CD4-positive, CD25-positive, alpha-beta regulatory T cell (primary cell): ENCODE results near the gene SATB2. TPM values are rescaled to one million over a fixed set of nuclear protein-coding genes. Genes with fewer than 3 reads are reported as not detected.

Source experiments
- ATAC-seq, 2 donors: fragments of 150-1000 bp; cut with Tn5 transposase; one replicate each; pipeline ENCODE4 v1.10.0; 2021; ENCODE audit warnings: low read depth in 2 of 2, moderate number of reproducible peaks in 2 of 2, moderate library complexity in 1 of 2
- DNase-seq, 3 donors: peaks; one replicate each; pipeline versions ENCODE4 v3.0.0 to v3.0.0-alpha.2; 2012 to 2022; ENCODE audit warnings: mixed read lengths in 1 of 3
- H3K27ac ChIP-seq: one replicate; pipeline ENCODE4 v1.7.0; 2013; ENCODE audit warnings: mild to moderate bottlenecking, low read length; ENCODE audit not compliant: insufficient read depth, poor library complexity, severe bottlenecking
- H3K27me3 ChIP-seq: one replicate; pipeline ENCODE4 v1.7.0; 2013; ENCODE audit warnings: low read length; ENCODE audit not compliant: control insufficient read depth, insufficient read depth
- H3K36me3 ChIP-seq: one replicate; pipeline ENCODE4 v1.7.0; 2013; ENCODE audit warnings: mild to moderate bottlenecking, low read length, moderate library complexity; ENCODE audit not compliant: control insufficient read depth, insufficient read depth
- H3K4me1 ChIP-seq: 2 replicates; pipeline ENCODE4 v1.7.0; 2013; ENCODE audit warnings: mild to moderate bottlenecking, low read length; ENCODE audit not compliant: insufficient read depth, control insufficient read depth, poor library complexity, severe bottlenecking
- H3K4me3 ChIP-seq: one replicate; pipeline ENCODE4 v1.7.0; 2013; ENCODE audit warnings: low read depth, mild to moderate bottlenecking, low read length, moderate library complexity
- H3K9me3 ChIP-seq, 2 experiments: 1 replicate in 1 of 2; 2 replicates in 1 of 2; pipeline ENCODE4 v1.7.0; 2013; ENCODE audit warnings: low read length in 2 of 2, mild to moderate bottlenecking in 1 of 2, moderate library complexity in 1 of 2; ENCODE audit not compliant: control insufficient read depth in 2 of 2
- H3K27ac Mint-ChIP-seq, 3 donors: one replicate each; pipeline ENCODE4 v1.8.0; 2020 to 2022; ENCODE audit warnings: mild to moderate bottlenecking in 3 of 3, mixed read lengths in 3 of 3, moderate library complexity in 2 of 3
- H3K27me3 Mint-ChIP-seq: one replicate; pipeline ENCODE4 v1.8.0; 2022; ENCODE audit warnings: mild to moderate bottlenecking, mixed read lengths
- H3K36me3 Mint-ChIP-seq: one replicate; pipeline ENCODE4 v1.8.0; 2020; ENCODE audit warnings: mixed read lengths
- H3K4me1 Mint-ChIP-seq, 4 donors: one replicate each; pipeline ENCODE4 v1.8.0; 2020 to 2022; ENCODE audit warnings: mixed read lengths in 4 of 4, mild to moderate bottlenecking in 1 of 4
- H3K4me3 Mint-ChIP-seq, 4 donors: one replicate each; pipeline ENCODE4 v1.8.0; 2020 to 2022; ENCODE audit warnings: mild to moderate bottlenecking in 4 of 4, mixed read lengths in 4 of 4, moderate library complexity in 3 of 4
- H3K9me3 Mint-ChIP-seq, 7 donors: one replicate each; pipeline ENCODE4 v1.8.0; 2020 to 2022; ENCODE audit warnings: mixed read lengths in 7 of 7, mild to moderate bottlenecking in 3 of 7, moderate library complexity in 2 of 7
- polyA plus RNA-seq, 4 donors: library from polyadenylated mRNA; unstranded; fragments of 300-500 nt; fragmentation: Illumina TruSeq; gene quantifications; one replicate each; pipeline ENCODE4 v1.2.3, GENCODE V29; 2021
- total RNA-seq: library from RNA; stranded (reverse); gene quantifications from one replicate; pipeline ENCODE4 v1.2.3, GENCODE V29; 2022

Gene SATB2
- total RNA-seq (not detected), polyA plus RNA-seq (under 1 TPM in 1 of 4 donors, not detected in 3; 0.05 TPM)

GRCh38 chr2:199457147-199458008, at the start of gene SATB2:
Gene SATB2, minus strand, starts transcription at chr2:199457939. Its CDS starts 1,902 bp downstream, at chr2:199456037.
- ATAC-seq, result no peak
- Mint-ChIP-seq H3K27ac (no peak within 1 kb of the TSS), H3K4me3 (peak within 1 kb of the TSS; percentile 69 to 80 (median 76)), H3K36me3 (peaks cover 3% of the 10 kb centered on the region), H3K9me3 (peaks cover 0 to 15% (median 4%) of the 10 kb centered on the region in 7 donors), H3K27me3 (peaks cover 74% of the 10 kb centered on the region), H3K4me1 (peaks cover 11 to 35% (median 15%) of the 10 kb centered on the region in 4 donors)
- DNase-seq, result no peak
- peaks cover 47% of the 10 kb centered on the region for H3K27me3 ChIP-seq
- H3K36me3 ChIP-seq, result no peaks in the 10 kb centered on the region
- peak within 1 kb of the TSS; percentile 62 for H3K4me3 ChIP-seq
- peaks cover 37% of the 10 kb centered on the region for H3K4me1 ChIP-seq
- H3K9me3 ChIP-seq, result peaks cover 8 to 16% of the 10 kb centered on the region in 2 experiments
- no peak within 1 kb of the TSS for H3K27ac ChIP-seq

- no peaks in the 10 kb centered on the region for H3K27me3 Mint-ChIP-seq
- DNase-seq, result no peak
These were observed 48.1 kb upstream of the SATB2 start for GRCh38 chr2:199505755-199506403.

GRCh38 chr2:199503148-199503547, 45.4 kb upstream of the SATB2 start:
- Histone ChIP-seq H3K4me3 (no peak overlapping the region), H3K27ac (no peak overlapping the region), H3K36me3 (no peaks in the 10 kb centered on the region), H3K27me3 (peaks cover 4% of the 10 kb centered on the region), H3K9me3 (no peaks in the 10 kb centered on the region), H3K4me1 (no peaks in the 10 kb centered on the region)
- H3K9me3 Mint-ChIP-seq, result peaks cover 0 to 2% (median 0%) of the 10 kb centered on the region in 7 donors
- H3K36me3 Mint-ChIP-seq, result no peaks in the 10 kb centered on the region
- H3K27ac Mint-ChIP-seq, result no peak overlapping the region
- ATAC-seq, result no peak
- no peaks in the 10 kb centered on the region for H3K27me3 Mint-ChIP-seq
- no peak overlapping the region for H3K4me3 Mint-ChIP-seq
- no peak for DNase-seq
- no peaks in the 10 kb centered on the region for H3K4me1 Mint-ChIP-seq

More at GRCh38 chr2:199505755-199506403, 48.1 kb upstream of the SATB2 start:
- Histone ChIP-seq H3K36me3 (no peaks in the 10 kb centered on the region), H3K27ac (no peak overlapping the region), H3K27me3 (peaks cover 4% of the 10 kb centered on the region), H3K4me1 (no peaks in the 10 kb centered on the region), H3K9me3 (no peaks in the 10 kb centered on the region), H3K4me3 (no peak overlapping the region)
- ATAC-seq, result no peak
- H3K4me1 Mint-ChIP-seq, result no peaks in the 10 kb centered on the region
- no peaks in the 10 kb centered on the region for H3K36me3 Mint-ChIP-seq
- H3K4me3 Mint-ChIP-seq, result no peak overlapping the region
- no peak overlapping the region for H3K27ac Mint-ChIP-seq
- H3K9me3 Mint-ChIP-seq, result peaks cover 0 to 4% (median 0%) of the 10 kb centered on the region in 7 donors

- ATAC-seq, result no peak
These were observed 41.3 kb upstream of the SATB2 start for GRCh38 chr2:199499005-199499404.

GRCh38 chr2:199495147-199495546, 37.4 kb upstream of the SATB2 start:
- DNase-seq, result no peak
- H3K4me1 Mint-ChIP-seq, result no peaks in the 10 kb centered on the region
- Histone ChIP-seq H3K9me3 (no peaks in the 10 kb centered on the region), H3K4me1 (no peaks in the 10 kb centered on the region), H3K36me3 (no peaks in the 10 kb centered on the region), H3K27ac (no peak overlapping the region), H3K4me3 (no peak overlapping the region), H3K27me3 (no peaks in the 10 kb centered on the region)
- no peaks in the 10 kb centered on the region for H3K36me3 Mint-ChIP-seq
- H3K27me3 Mint-ChIP-seq, result peaks cover 4% of the 10 kb centered on the region
- H3K4me3 Mint-ChIP-seq, result no peak overlapping the region
- H3K9me3 Mint-ChIP-seq, result peaks cover 0 to 3% (median 0%) of the 10 kb centered on the region in 7 donors
- no peak for ATAC-seq
- no peak overlapping the region for H3K27ac Mint-ChIP-seq

More at GRCh38 chr2:199499005-199499404, 41.3 kb upstream of the SATB2 start:
- no peak for DNase-seq
- H3K27ac ChIP-seq, result no peak overlapping the region
- no peaks in the 10 kb centered on the region for H3K27me3 ChIP-seq
- no peak overlapping the region for H3K4me3 Mint-ChIP-seq
- H3K36me3 Mint-ChIP-seq, result no peaks in the 10 kb centered on the region
- H3K4me1 ChIP-seq, result no peaks in the 10 kb centered on the region
- H3K27me3 Mint-ChIP-seq, result no peaks in the 10 kb centered on the region
- H3K9me3 Mint-ChIP-seq, result peaks cover 0 to 5% (median 0%) of the 10 kb centered on the region in 7 donors
- H3K36me3 ChIP-seq, result no peaks in the 10 kb centered on the region
- H3K4me3 ChIP-seq, result no peak overlapping the region
- no peak overlapping the region for H3K27ac Mint-ChIP-seq
- no peaks in the 10 kb centered on the region for H3K9me3 ChIP-seq
- H3K4me1 Mint-ChIP-seq, result no peaks in the 10 kb centered on the region

- Mint-ChIP-seq H3K27me3 (peaks cover 25% of the 10 kb centered on the region), H3K4me3 (no peak overlapping the region), H3K4me1 (no peaks in the 10 kb centered on the region), H3K27ac (no peak overlapping the region), H3K9me3 (no peaks in the 10 kb centered on the region), H3K36me3 (no peaks in the 10 kb centered on the region)
- no peaks in the 10 kb centered on the region for H3K4me1 ChIP-seq
- peaks cover 2% of the 10 kb centered on the region for H3K27me3 ChIP-seq
- no peaks in the 10 kb centered on the region for H3K36me3 ChIP-seq
- no peak overlapping the region for H3K4me3 ChIP-seq
- DNase-seq (no peak), ATAC-seq (no peak)
- H3K27ac ChIP-seq, result no peak overlapping the region
- no peaks in the 10 kb centered on the region for H3K9me3 ChIP-seq
These were observed 32.3 kb upstream of the SATB2 start for GRCh38 chr2:199490049-199490448.

- Mint-ChIP-seq H3K27me3 (peaks cover 31% of the 10 kb centered on the region), H3K27ac (no peak overlapping the region), H3K36me3 (no peaks in the 10 kb centered on the region), H3K4me1 (no peaks in the 10 kb centered on the region), H3K4me3 (no peak overlapping the region), H3K9me3 (no peaks in the 10 kb centered on the region)
- H3K27ac ChIP-seq, result no peak overlapping the region
- H3K9me3 ChIP-seq, result no peaks in the 10 kb centered on the region
- no peaks in the 10 kb centered on the region for H3K4me1 ChIP-seq
- no peak for ATAC-seq
- H3K36me3 ChIP-seq, result no peaks in the 10 kb centered on the region
- DNase-seq, result peak in 1 of 3 donors; percentile 44
- H3K27me3 ChIP-seq, result peaks cover 2% of the 10 kb centered on the region
- no peak overlapping the region for H3K4me3 ChIP-seq
These were observed 31.1 kb upstream of the SATB2 start for GRCh38 chr2:199488772-199489400.
